Brain microvascular endothelial cell (primary cell): ENCODE measurements around the gene OR51S1.

Experiments used
- DNase-seq: peaks from one replicate; pipeline ENCODE4 v3.0.0-alpha.2; 2020
- H3K27ac ChIP-seq: fragments of 250-450 bp; sonication (Bioruptor Pico); 2 replicates; pipeline ENCODE4 v1.5.1; 2020; ENCODE audit warnings: mild to moderate bottlenecking, moderate library complexity
- H3K27me3 ChIP-seq: fragments of 250-450 bp; sonication (Bioruptor Pico); replicated peaks from 2 replicates; pipeline ENCODE4 v1.5.1; 2020; ENCODE audit warnings: mild to moderate bottlenecking
- H3K36me3 ChIP-seq: fragments of 250-450 bp; sonication (Bioruptor Pico); replicated peaks from 2 replicates; pipeline ENCODE4 v1.5.1; 2020; ENCODE audit warnings: mild to moderate bottlenecking
- H3K4me3 ChIP-seq: 2 replicates; pipeline ENCODE4 v1.5.1; 2011; ENCODE audit warnings: low read depth, mild to moderate bottlenecking, control low read depth, low read length, moderate library complexity
- CTCF ChIP-seq: IDR thresholded peaks from 2 replicates; pipeline ENCODE4 v1.5.1; 2011; ENCODE audit warnings: low read depth, mild to moderate bottlenecking, moderate library complexity, low read length, control low read depth, inconsistent platforms; ENCODE audit errors: missing control alignments
- in situ Hi-C: cut with HindIII; loops from 2 replicates; pipeline ENCODE4 v1.10.0; 2017; ENCODE audit warnings: low sequenced_read_pairs, low pct_ligation_motif_present

The OR51S1 gene

DNA sequence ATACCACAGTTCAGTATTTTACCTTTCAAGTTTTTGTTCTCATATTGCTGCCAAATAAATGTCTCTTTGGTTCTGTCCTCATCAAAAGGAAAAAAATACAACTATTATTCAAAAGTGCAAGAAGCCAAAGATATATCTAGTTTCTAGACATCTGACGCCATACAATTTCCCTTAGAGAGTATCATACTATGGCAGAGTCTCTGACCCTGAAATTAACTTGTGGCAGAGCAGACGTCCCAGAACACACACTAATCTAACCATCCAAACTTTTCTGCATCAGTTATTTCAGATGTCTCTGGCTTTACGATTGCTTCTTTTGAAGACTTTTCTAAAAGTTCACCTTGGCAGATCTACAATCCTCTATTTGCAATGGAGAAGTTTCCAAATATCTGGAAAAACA is 35.4 kb upstream of the OR51S1 start:
- TF ChIP-seq CTCF, result no peak
- Histone ChIP-seq H3K36me3 (no peaks in the 10 kb centered on the region), H3K27me3 (no peaks in the 10 kb centered on the region), H3K4me3 (no peak overlapping the region), H3K27ac (no peak overlapping the region)
- in situ Hi-C loops, result no loop called here
- no peak for DNase-seq

- DNase-seq, result no peak
- in situ Hi-C loops, result no loop called here
- no peaks in the 10 kb centered on the region for H3K27me3 ChIP-seq
- H3K27ac ChIP-seq, result peak overlapping the region; percentile 54
- no peaks in the 10 kb centered on the region for H3K36me3 ChIP-seq
- TF ChIP-seq CTCF, result no peak
- H3K4me3 ChIP-seq, result no peak overlapping the region
Measured at GRCh38 chr11:4882543-4882942, 33.5 kb upstream of the OR51S1 start.

DNA sequence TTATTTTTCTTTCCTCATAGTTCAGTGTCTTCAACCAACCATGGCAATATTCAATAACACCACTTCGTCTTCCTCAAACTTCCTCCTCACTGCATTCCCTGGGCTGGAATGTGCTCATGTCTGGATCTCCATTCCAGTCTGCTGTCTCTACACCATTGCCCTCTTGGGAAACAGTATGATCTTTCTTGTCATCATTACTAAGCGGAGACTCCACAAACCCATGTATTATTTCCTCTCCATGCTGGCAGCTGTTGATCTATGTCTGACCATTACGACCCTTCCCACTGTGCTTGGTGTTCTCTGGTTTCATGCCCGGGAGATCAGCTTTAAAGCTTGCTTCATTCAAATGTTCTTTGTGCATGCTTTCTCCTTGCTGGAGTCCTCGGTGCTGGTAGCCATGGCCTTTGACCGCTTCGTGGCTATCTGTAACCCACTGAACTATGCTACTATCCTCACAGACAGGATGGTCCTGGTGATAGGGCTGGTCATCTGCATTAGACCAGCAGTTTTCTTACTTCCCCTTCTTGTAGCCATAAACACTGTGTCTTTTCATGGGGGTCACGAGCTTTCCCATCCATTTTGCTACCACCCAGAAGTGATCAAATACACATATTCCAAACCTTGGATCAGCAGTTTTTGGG is 33.0 kb upstream of the OR51S1 start, which contains the start of gene OR51T1:
OR51T1 (plus strand) TSS at position 41 of the 641 bp plus-strand sequence; CDS start at position 41, 0 bp downstream.
- TF ChIP-seq CTCF, result no peak
- peak; percentile 66 for DNase-seq
- Histone ChIP-seq H3K27ac (peak within 1 kb of the TSS; percentile 54), H3K36me3 (no peaks in the 10 kb centered on the region), H3K27me3 (no peaks in the 10 kb centered on the region), H3K4me3 (no peak within 1 kb of the TSS)
- in situ Hi-C loops, result no loop called here

DNA sequence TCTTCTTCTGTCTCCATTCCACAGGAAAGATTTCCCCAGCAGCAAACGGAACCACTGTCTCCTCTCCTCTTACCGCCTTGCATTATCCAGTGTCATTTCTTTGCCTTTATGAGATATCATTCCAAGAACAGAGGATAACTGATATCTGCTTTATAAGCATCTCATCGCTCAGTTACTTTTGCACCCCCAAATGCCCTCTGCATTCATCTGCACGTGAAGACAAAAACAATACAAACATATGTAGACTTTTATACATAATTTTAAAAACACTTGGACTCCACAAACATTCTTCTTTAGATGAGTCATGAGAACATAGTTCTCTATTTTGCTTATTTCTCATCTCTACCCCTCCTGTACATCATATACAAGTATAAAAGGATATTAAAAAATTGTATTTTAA is 32.2 kb upstream of the OR51S1 start:
- Histone ChIP-seq H3K4me3 (no peak overlapping the region), H3K27ac (peak overlapping the region; percentile 54), H3K27me3 (no peaks in the 10 kb centered on the region), H3K36me3 (no peaks in the 10 kb centered on the region)
- TF ChIP-seq CTCF, result no peak
- in situ Hi-C loops, result no loop called here
- DNase-seq, result no peak

DNA sequence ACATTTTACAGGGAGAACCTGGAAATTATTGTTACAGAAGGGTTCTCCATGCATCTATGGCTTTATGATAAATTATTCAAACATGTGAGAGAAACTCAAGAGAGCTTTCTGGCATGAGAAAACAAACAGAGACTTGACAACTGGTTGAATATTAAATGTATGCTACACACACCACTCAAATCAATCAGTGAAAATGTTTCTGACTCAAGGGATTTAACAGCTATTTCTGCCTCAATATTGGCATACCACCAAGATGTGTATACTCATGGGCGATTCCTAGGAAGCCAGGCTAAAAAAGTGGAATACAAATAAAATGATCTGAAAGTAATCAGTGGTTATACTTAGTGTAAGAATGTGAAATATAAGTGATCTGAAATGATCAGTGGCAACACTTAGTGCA is 16.8 kb upstream of the OR51S1 start:
- no peak for TF ChIP-seq CTCF
- in situ Hi-C loops, result no loop called here
- no peak for DNase-seq
- no peaks in the 10 kb centered on the region for H3K27me3 ChIP-seq
- no peak overlapping the region for H3K27ac ChIP-seq
- H3K36me3 ChIP-seq, result no peaks in the 10 kb centered on the region
- no peak overlapping the region for H3K4me3 ChIP-seq

- in situ Hi-C loops, result no loop called here
- no peak overlapping the region for H3K4me3 ChIP-seq
- no peak for DNase-seq
- TF ChIP-seq CTCF, result no peak
- no peak overlapping the region for H3K27ac ChIP-seq
- H3K27me3 ChIP-seq, result no peaks in the 10 kb centered on the region
- H3K36me3 ChIP-seq, result no peaks in the 10 kb centered on the region
Measured at GRCh38 chr11:4863876-4864275, 14.9 kb upstream of the OR51S1 start.
